NCI-H2171 (cell line): ENCODE data around the gene SRSF4.
"Not testable (repeated sequence)": the region's sequence is repeated elsewhere in the genome, so short reads cannot be mapped to it uniquely, and the experiment has no call there.

Experiments used
- DNase-seq: peaks from one replicate; lab custom pipeline; 2025; lab: John Stamatoyannopoulos, UW

SRSF4 gene

GRCh38 chr1:29124366-29125236, 57.1 kb downstream of the SRSF4 start:
- DNase-seq = no peak

GRCh38 chr1:29123887-29124365, 57.8 kb downstream of the SRSF4 start, which contains the start of gene TMEM200B:
TMEM200B (minus strand) TSS chr1:29123903; CDS start chr1:29121828, 2,075 bp downstream.
- no peak for DNase-seq

GRCh38 chr1:29123053-29123886, 58.4 kb downstream of the SRSF4 start:
- no peak for DNase-seq

GRCh38 chr1:29122682-29123052, 59.0 kb downstream of the SRSF4 start:
- no peak for DNase-seq

- no peak for DNase-seq
Observed at GRCh38 chr1:29121936-29122681, 59.6 kb downstream of the SRSF4 start.

GRCh38 chr1:29121516-29121935, 60.2 kb downstream of the SRSF4 start:
- DNase-seq = no peak

- DNase-seq = peak; percentile 27
Observed at GRCh38 chr1:29120947-29121485, 60.7 kb downstream of the SRSF4 start.

GRCh38 chr1:29120367-29120766, 61.3 kb downstream of the SRSF4 start:
- no peak for DNase-seq

- DNase-seq = no peak
Observed at GRCh38 chr1:29119121-29119929, 62.4 kb downstream of the SRSF4 start.

GRCh38 chr1:29117381-29117780, 64.3 kb downstream of the SRSF4 start:
- DNase-seq = no peak

- no peak for DNase-seq
Observed at GRCh38 chr1:29114654-29115053, 67.0 kb downstream of the SRSF4 start.

- no peak for DNase-seq
Observed at GRCh38 chr1:29113413-29114117, 68.1 kb downstream of the SRSF4 start.

GRCh38 chr1:29112705-29113412, 68.8 kb downstream of the SRSF4 start:
- DNase-seq = no peak

GRCh38 chr1:29108041-29108440, 73.7 kb downstream of the SRSF4 start:
- not testable (repeated sequence) for DNase-seq

GRCh38 chr1:29105822-29106221, 75.9 kb downstream of the SRSF4 start:
- no peak for DNase-seq

- no peak for DNase-seq
Observed at GRCh38 chr1:29100487-29100886, 81.2 kb downstream of the SRSF4 start.

GRCh38 chr1:29099286-29099685, 82.4 kb downstream of the SRSF4 start:
- DNase-seq = no peak
